Hepatocyte (in vitro differentiated cells): ENCODE data around the gene PPP2R3A. TPM values are rescaled to one million over a fixed set of nuclear protein-coding genes. Genes with fewer than 3 reads are reported as not detected.
A peak's percentile ranks its signal among the peaks of the same experiment; 100 is the strongest.

Experiments
- DNase-seq: peaks from one replicate; pipeline ENCODE4 v3.0.0-alpha.2; 2016; ENCODE audit warnings: low spot score
- H2AFZ ChIP-seq: fragments of 200-600 bp; sonication (generic); 2 replicates; pipeline ENCODE4 v1.6.0; 2016; ENCODE audit warnings: antibody characterized with exemption, mild to moderate bottlenecking
- H3K27ac ChIP-seq: fragments of 200-600 bp; sonication (generic); 2 replicates; pipeline ENCODE4 v1.5.1; 2016; ENCODE audit warnings: mild to moderate bottlenecking
- H3K27me3 ChIP-seq: fragments of 200-600 bp; sonication (generic); 2 replicates; pipeline ENCODE4 v1.6.1; 2016
- H3K36me3 ChIP-seq: fragments of 200-600 bp; sonication (generic); replicated peaks from 2 replicates; pipeline ENCODE4 v1.5.1; 2016; ENCODE audit warnings: low read depth; ENCODE audit not compliant: insufficient read depth
- H3K4me1 ChIP-seq: fragments of 200-600 bp; sonication (generic); 2 replicates; pipeline ENCODE4 v1.5.1; 2016; ENCODE audit warnings: mild to moderate bottlenecking, moderate library complexity; ENCODE audit not compliant: insufficient read depth
- H3K4me2 ChIP-seq: fragments of 200-600 bp; sonication (generic); 2 replicates; pipeline ENCODE4 v1.6.0; 2016
- H3K4me3 ChIP-seq: fragments of 200-600 bp; sonication (generic); 2 replicates; pipeline ENCODE4 v1.5.1; 2016; ENCODE audit warnings: mild to moderate bottlenecking
- H3K79me2 ChIP-seq: fragments of 200-600 bp; sonication (generic); 2 replicates; pipeline ENCODE4 v1.6.0; 2017; ENCODE audit warnings: mild to moderate bottlenecking
- H3K9me2 ChIP-seq: fragments of 200-600 bp; sonication (generic); replicated peaks from 2 replicates; pipeline ENCODE4 v1.6.0; 2017; ENCODE audit warnings: mild to moderate bottlenecking; ENCODE audit not compliant: insufficient read depth
- H3K9me3 ChIP-seq: fragments of 200-600 bp; sonication (generic); 2 replicates; pipeline ENCODE4 v1.5.1; 2016; ENCODE audit warnings: low read depth, mild to moderate bottlenecking
- H4K20me1 ChIP-seq: fragments of 200-600 bp; sonication (generic); 2 replicates; pipeline ENCODE4 v1.6.0; 2016; ENCODE audit warnings: mild to moderate bottlenecking; ENCODE audit not compliant: insufficient read depth, poor library complexity, severe bottlenecking
- EZH2 ChIP-seq: fragments of 200-600 bp; sonication (generic); IDR thresholded peaks from 2 replicates; pipeline ENCODE4 v1.6.1; 2016; ENCODE audit warnings: antibody characterized with exemption, mild to moderate bottlenecking, borderline replicate concordance
- EZH2phosphoT487 ChIP-seq: fragments of 200-600 bp; sonication (generic); IDR thresholded peaks from one replicate; pipeline ENCODE4 v1.6.1; 2018; ENCODE audit warnings: antibody characterized with exemption, mild to moderate bottlenecking, low read depth, moderate library complexity; ENCODE audit not compliant: unreplicated experiment, severe bottlenecking
- WGBS: methylation state at CpG from one replicate; pipeline ENCODE4 v1.1.6; 2016; ENCODE audit warnings: low lambda C conversion rate; ENCODE audit errors: missing lambda C conversion rate; 5-methylcytosine and 5-hydroxymethylcytosine counted together
- polyA plus RNA-seq: library from polyadenylated mRNA; unstranded; fragments of >200 nt; fragmentation: Nextera tagmentation; extraction: Ambion mirVana; gene quantifications from 2 replicates; pipeline ENCODE4 v1.2.1, GENCODE V29; 2016
- total RNA-seq: library from RNA; depleted of rRNA; stranded (reverse); fragments of >200 nt; gene quantifications from 2 replicates; pipeline ENCODE4 v1.2.3, GENCODE V29; 2014
- TF ChIP-seq, protein P1 (sequence below): fragments of 200-600 bp; sonication (generic); IDR thresholded peaks from 2 replicates; pipeline ENCODE4 v1.5.1; 2016; ENCODE audit warnings: antibody characterized with exemption, mild to moderate bottlenecking; ENCODE audit not compliant: poor library complexity

PPP2R3A gene
- total and polyA plus RNA-seq, 2 experiments from 2014 or later = 6.7 to 20.2 TPM

DNA sequence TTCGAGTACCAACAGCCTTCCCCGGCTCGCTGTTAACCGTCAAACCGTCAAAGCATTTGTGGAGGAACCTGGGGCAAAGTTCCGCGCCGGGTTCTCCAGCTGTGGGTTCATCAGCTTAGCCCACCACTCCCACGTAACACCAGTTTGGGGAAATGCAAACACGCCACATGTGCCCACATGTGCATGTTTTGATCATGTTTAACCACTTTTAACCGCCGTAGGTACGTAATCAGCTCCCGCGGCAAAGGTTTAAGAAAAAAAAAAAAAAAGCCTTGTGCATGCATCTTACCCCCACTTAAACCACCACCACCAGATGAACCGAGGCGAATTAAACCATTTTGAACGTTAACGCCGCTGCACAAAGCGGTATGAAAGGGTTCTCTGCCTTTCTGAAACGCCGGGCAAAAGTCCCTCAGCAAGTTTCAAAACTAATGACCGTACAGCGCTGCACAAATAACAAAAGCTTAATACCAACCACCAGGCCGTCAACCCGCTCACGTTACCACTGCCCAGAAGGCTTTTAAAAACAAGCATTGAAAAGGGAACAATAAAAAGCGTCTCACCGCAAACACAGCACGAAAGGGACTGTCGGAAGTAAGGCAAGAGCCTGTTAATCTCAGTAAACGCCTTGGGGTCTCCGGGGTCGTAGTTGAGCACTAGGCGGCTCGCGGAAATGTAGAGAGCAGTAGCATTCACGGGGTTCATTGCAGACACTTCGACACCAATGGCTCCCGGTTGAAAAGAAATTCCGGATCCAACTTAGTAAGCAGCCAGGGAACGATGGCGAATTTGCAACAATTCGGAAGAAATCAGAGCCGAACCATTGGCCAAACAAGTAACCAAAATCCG, 229.1 kb downstream of the PPP2R3A start:
- under 1% methylated on average over 47 of the region's 47 CpGs for WGBS
- DNase-seq = peak; percentile 32

DNA sequence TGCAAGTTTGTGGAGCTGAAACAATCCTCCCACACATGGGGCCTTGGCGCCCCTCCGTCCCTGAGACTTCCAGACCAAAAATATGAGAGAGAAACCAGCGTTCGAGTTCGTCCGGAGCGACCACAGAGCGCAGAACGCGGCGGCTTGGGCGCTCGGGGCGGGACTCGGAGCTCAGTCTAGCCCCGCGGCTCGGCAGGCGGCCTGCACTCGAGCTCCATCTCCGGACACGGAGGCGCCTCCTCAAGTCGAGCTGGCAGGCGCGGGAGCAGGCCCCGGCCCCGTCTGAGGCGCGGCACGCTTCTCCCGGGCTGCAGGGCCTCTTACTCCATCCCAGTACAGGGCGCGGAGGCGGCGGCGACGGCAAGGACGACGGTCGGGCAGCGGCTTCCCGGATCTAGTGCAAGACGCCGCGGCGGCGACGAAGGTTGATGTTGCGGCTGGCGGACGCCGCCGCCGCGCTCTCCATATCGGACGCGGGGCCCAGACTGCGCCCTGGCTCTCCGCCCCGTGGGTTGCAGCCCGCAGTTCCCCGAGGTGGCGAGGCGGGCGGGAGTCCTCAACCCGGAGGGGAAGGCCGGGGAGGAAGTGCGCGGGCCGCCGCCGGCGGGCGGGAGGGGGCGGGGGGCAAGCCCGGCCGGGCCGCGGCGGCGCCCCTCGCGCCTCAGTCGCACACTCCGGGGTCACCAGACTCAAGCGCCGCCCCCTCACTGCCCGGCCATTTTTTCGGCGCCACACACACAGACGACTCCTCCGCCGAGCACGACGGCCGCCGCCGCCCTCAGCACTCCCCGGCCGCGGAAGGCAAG, 229.9 kb downstream of the PPP2R3A start:
- H4K20me1 ChIP-seq = peaks cover 51% of the 10 kb centered on the region
- H3K4me2 ChIP-seq = peak overlapping the region; percentile 84
- peaks cover 60% of the 10 kb centered on the region for H3K79me2 ChIP-seq
- peak overlapping the region; percentile 52 for H2AFZ ChIP-seq
- under 1% methylated on average over 53 of the region's 103 CpGs for WGBS
- TF ChIP-seq, protein P1, sequence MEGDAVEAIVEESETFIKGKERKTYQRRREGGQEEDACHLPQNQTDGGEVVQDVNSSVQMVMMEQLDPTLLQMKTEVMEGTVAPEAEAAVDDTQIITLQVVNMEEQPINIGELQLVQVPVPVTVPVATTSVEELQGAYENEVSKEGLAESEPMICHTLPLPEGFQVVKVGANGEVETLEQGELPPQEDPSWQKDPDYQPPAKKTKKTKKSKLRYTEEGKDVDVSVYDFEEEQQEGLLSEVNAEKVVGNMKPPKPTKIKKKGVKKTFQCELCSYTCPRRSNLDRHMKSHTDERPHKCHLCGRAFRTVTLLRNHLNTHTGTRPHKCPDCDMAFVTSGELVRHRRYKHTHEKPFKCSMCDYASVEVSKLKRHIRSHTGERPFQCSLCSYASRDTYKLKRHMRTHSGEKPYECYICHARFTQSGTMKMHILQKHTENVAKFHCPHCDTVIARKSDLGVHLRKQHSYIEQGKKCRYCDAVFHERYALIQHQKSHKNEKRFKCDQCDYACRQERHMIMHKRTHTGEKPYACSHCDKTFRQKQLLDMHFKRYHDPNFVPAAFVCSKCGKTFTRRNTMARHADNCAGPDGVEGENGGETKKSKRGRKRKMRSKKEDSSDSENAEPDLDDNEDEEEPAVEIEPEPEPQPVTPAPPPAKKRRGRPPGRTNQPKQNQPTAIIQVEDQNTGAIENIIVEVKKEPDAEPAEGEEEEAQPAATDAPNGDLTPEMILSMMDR = no peak
- TF ChIP-seq EZH2phosphoT487 (no peak), EZH2 (no peak)
- DNase-seq = peak; percentile 73
- H3K9me2 ChIP-seq = no peaks in the 10 kb centered on the region
- peaks cover 29% of the 10 kb centered on the region for H3K4me1 ChIP-seq
- H3K27me3 ChIP-seq = no peaks in the 10 kb centered on the region
- H3K27ac ChIP-seq = peak overlapping the region; percentile 99
- H3K4me3 ChIP-seq = peak overlapping the region; percentile 53
- no peaks in the 10 kb centered on the region for H3K36me3 ChIP-seq
- H3K9me3 ChIP-seq = no peaks in the 10 kb centered on the region

More for the DNA sequence above, 229.1 kb downstream of the PPP2R3A start:
- H3K4me2 ChIP-seq = peak overlapping the region; percentile 84
- no peaks in the 10 kb centered on the region for H3K9me3 ChIP-seq
- peaks cover 59% of the 10 kb centered on the region for H4K20me1 ChIP-seq
- no peaks in the 10 kb centered on the region for H3K36me3 ChIP-seq
- peaks cover 68% of the 10 kb centered on the region for H3K79me2 ChIP-seq
- H3K9me2 ChIP-seq = no peaks in the 10 kb centered on the region
- H3K27ac ChIP-seq = peak overlapping the region; percentile 99
- H3K4me3 ChIP-seq = peak overlapping the region; percentile 53
- H3K27me3 ChIP-seq = no peaks in the 10 kb centered on the region
- TF ChIP-seq EZH2 (no peak), EZH2phosphoT487 (no peak)
- TF ChIP-seq, protein P1 = no peak
- H3K4me1 ChIP-seq = peaks cover 29% of the 10 kb centered on the region
- no peak overlapping the region for H2AFZ ChIP-seq

DNA sequence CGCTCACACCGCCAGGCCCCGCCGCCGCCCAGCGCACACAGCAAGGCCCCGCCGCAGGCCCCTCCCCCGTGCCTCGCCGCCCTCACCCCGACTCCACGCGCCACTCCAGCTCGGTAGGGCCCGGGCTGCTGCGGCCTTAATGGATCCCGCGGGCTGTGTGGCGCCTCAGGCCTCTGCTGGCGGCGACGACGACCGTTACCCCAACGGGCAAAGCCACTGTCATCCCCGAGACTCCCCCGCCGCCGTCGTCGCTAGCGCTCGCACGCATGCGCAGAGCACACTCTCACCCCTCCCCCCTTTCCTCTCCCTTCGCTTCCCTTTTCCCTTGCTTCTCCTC, 230.5 kb downstream of the PPP2R3A start, which contains the start of gene MSL2:
Gene MSL2 (minus strand): TSS at position 272 of the 337 bp plus-strand sequence. CDS start 1,222 bp downstream, outside the sequence.
- H3K4me2 ChIP-seq = peak within 1 kb of the TSS; percentile 84
- H2AFZ ChIP-seq = peak within 1 kb of the TSS; percentile 68
- TF ChIP-seq EZH2phosphoT487 (no peak), EZH2 (no peak)
- TF ChIP-seq, protein P1 = no peak
- 0% methylated on average over 4 of the region's 37 CpGs for WGBS
- peaks cover 24% of the 10 kb centered on the region for H3K4me1 ChIP-seq
- no peaks in the 10 kb centered on the region for H3K9me2 ChIP-seq
- H3K27me3 ChIP-seq = no peaks in the 10 kb centered on the region
- peaks cover 54% of the 10 kb centered on the region for H3K79me2 ChIP-seq
- DNase-seq = peak; percentile 89
- H3K4me3 ChIP-seq = peak within 1 kb of the TSS; percentile 53
- H3K27ac ChIP-seq = peak within 1 kb of the TSS; percentile 99
- no peaks in the 10 kb centered on the region for H3K9me3 ChIP-seq
- peaks cover 45% of the 10 kb centered on the region for H4K20me1 ChIP-seq
- H3K36me3 ChIP-seq = no peaks in the 10 kb centered on the region
